ENCODE results near the gene MAP6. TPM values are rescaled to one million over a fixed set of nuclear protein-coding genes. Genes with fewer than 3 reads are reported as not detected.

MAP6 gene
- total and polyA plus RNA-seq, 8 donors = 0.88 to 17.4 (median 2.5) TPM

- H3K27ac ChIP-seq = no peak overlapping the region
- no peaks in the 10 kb centered on the region for H3K36me3 ChIP-seq
- intact Hi-C loops (cut with DNase I) = no loop called here
- no peak for ATAC-seq
- WGBS, 2 donors = 79 to 81% methylated on average over 9 of the region's 9 CpGs
- H3K9me3 ChIP-seq = no peaks in the 10 kb centered on the region
- no peaks in the 10 kb centered on the region for H3K27me3 ChIP-seq
- H3K4me1 ChIP-seq = no peaks in the 10 kb centered on the region
- no peak for FAIRE-seq
- H3K4me3 ChIP-seq = no peak overlapping the region
- DNase-seq = no peak
- no peak for TF ChIP-seq CTCF (IDR thresholded peaks at IDR 0.05)
Observed at GRCh38 chr11:75714211-75714610, 45.4 kb upstream of the MAP6 start.

- peak; percentile 94 to 99 (median 98) for ATAC-seq
- Histone ChIP-seq H3K27me3 (no peaks in the 10 kb centered on the region), H3K4me1 (no peaks in the 10 kb centered on the region), H3K4me3 (no peak overlapping the region), H3K27ac (no peak overlapping the region), H3K36me3 (no peaks in the 10 kb centered on the region), H3K9me3 (no peaks in the 10 kb centered on the region)
- FAIRE-seq = no peak
- 5% methylated on average over 17 of the region's 17 CpGs for WGBS, 2 donors
- peak; percentile 91 to 97 (median 94) for TF ChIP-seq CTCF (IDR thresholded peaks at IDR 0.05)
- intact Hi-C loops (cut with DNase I) = no loop called here
- DNase-seq = peak; percentile 41 to 83 (median 62)
Observed at GRCh38 chr11:75706260-75706729, 37.5 kb upstream of the MAP6 start.

- DNase-seq (no peak), ATAC-seq (no peak), FAIRE-seq (no peak)
- no peak overlapping the region for H3K27ac ChIP-seq
- no peaks in the 10 kb centered on the region for H3K4me1 ChIP-seq
- 81 to 88% methylated on average over 3 of the region's 3 CpGs for WGBS, 2 donors
- H3K36me3 ChIP-seq = no peaks in the 10 kb centered on the region
- no peaks in the 10 kb centered on the region for H3K27me3 ChIP-seq
- no peaks in the 10 kb centered on the region for H3K9me3 ChIP-seq
- intact Hi-C loops (cut with DNase I) = no loop called here
- H3K4me3 ChIP-seq = no peak overlapping the region
- TF ChIP-seq CTCF (IDR thresholded peaks at IDR 0.05) = no peak
Observed at GRCh38 chr11:75705541-75705940, 36.7 kb upstream of the MAP6 start.

- ATAC-seq = no peak
- Histone ChIP-seq H3K4me1 (no peaks in the 10 kb centered on the region), H3K9me3 (no peaks in the 10 kb centered on the region), H3K36me3 (no peaks in the 10 kb centered on the region), H3K27ac (no peak overlapping the region), H3K4me3 (no peak overlapping the region), H3K27me3 (no peaks in the 10 kb centered on the region)
- DNase-seq = no peak
- intact Hi-C loops (cut with DNase I) = no loop called here
- FAIRE-seq = no peak
- TF ChIP-seq CTCF (IDR thresholded peaks at IDR 0.05) = no peak
- WGBS, 2 donors = 83 to 89% methylated on average over 7 of the region's 7 CpGs
Observed at GRCh38 chr11:75703695-75704237, 34.9 kb upstream of the MAP6 start.

- intact Hi-C loops (cut with DNase I) = no loop called here
- WGBS, 2 donors = 85 to 92% methylated on average over 2 of the region's 2 CpGs
- Histone ChIP-seq H3K4me3 (no peak overlapping the region), H3K27me3 (no peaks in the 10 kb centered on the region), H3K4me1 (no peaks in the 10 kb centered on the region), H3K27ac (no peak overlapping the region), H3K36me3 (no peaks in the 10 kb centered on the region), H3K9me3 (no peaks in the 10 kb centered on the region)
- DNase-seq (no peak), ATAC-seq (no peak), FAIRE-seq (no peak)
- TF ChIP-seq CTCF (IDR thresholded peaks at IDR 0.05) = no peak
Observed at GRCh38 chr11:75700940-75701339, 32.1 kb upstream of the MAP6 start.
